Measurements from ENCODE around the gene IL26. TPM values are rescaled to one million over a fixed set of nuclear protein-coding genes. Genes with fewer than 3 reads are reported as not detected.

The IL26 gene
- polyA plus RNA-seq, 1 donor from 2014 or later, result not detected

DNA sequence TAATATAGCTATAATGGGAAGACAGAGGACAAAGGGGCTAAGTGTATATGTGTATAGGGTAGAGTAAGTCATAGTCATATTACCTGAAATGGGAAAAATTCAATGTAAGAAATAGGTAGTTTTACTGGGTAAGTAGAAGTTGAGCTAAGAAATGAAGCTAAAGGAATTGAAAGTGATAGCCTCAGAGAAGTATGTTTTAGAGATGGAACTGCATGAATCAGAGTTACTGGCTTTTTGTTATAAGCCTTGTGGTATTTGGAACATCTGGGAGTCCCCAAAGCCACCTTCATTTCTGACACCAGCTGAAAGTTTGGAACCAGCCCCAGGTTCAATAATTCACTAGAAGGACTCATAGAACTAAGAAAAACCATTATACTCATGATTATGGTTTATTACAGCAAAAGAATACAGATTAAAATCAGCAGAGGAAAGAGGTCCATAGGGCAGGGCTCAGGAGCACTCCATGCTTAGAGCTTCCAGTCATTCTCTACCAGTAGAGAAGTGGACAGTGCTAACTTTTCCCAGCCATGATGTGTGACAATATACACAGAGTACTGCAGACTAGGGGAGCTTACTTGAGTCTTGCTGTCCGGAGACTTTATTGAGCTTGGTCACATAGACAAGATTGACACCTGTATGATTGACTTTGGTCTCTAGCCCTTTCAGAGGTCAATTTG is 56.3 kb downstream of the IL26 start:
- Histone ChIP-seq H3K4me2 (ENCODE audit: low read length) (no peak overlapping the region), H3K4me3 (ENCODE audit: low read length) (no peak overlapping the region), H3K27me3 (ENCODE audit: insufficient read depth, low read depth, low read length) (no peaks in the 10 kb centered on the region), H3F3A (ENCODE audit: insufficient read depth, low read length, poor library complexity, severe bottlenecking) (no peaks in the 10 kb centered on the region), H4K20me1 (ENCODE audit: insufficient read depth) (no peaks in the 10 kb centered on the region), H3K9me2 (ENCODE audit: insufficient read depth, low read length) (no peaks in the 10 kb centered on the region), H3K79me2 (replicated peaks; ENCODE audit: insufficient read depth, low read length) (no peaks in the 10 kb centered on the region), H2AFZ (ENCODE audit: low read depth, low read length) (no peak overlapping the region), H3K9me3 (ENCODE audit: low read length) (no peaks in the 10 kb centered on the region), H3K36me3 (ENCODE audit: insufficient read depth, low read length) (no peaks in the 10 kb centered on the region), H3K27ac (ENCODE audit: low read length) (no peak overlapping the region), H3K9ac (ENCODE audit: low read length) (no peak overlapping the region)
- TF ChIP-seq EP300 (conservative IDR thresholded peaks at IDR 0.05; ENCODE audit: poor library complexity, severe bottlenecking) (no peak), SMC3 (conservative IDR thresholded peaks at IDR 0.05; ENCODE audit: poor library complexity) (no peak), RAD21 (conservative IDR thresholded peaks at IDR 0.05) (no peak), TAF1 (IDR thresholded peaks at IDR 0.05; ENCODE audit: low read depth) (no peak), MXI1 (conservative IDR thresholded peaks at IDR 0.05; ENCODE audit: poor library complexity, severe bottlenecking) (no peak)

DNA sequence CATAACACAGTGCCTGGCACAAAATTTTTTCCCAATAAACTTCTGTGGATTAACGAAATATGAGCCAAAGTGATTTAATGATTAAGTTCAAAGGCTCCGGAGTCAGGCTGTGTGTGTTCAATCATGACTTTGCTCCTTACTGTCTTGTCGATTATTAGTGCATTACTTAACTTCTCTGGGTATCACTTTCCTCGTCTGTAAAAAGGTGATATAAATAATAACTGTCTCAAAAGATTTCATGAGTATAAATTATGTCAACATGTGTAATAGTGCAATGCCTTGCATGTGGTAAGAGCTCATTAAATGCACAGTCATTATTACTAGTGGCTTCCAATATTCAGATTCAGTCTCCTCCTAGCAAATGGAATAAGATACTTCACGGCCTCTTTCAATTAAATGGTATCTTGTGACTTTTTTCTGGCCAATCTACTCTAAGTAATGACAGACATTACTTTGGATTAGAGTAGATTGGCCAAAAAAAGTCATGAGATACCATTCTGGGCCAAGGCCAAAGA is 59.2 kb downstream of the IL26 start:
- Histone ChIP-seq H3K27ac (ENCODE audit: low read length) (no peak overlapping the region), H2AFZ (ENCODE audit: low read depth, low read length) (no peak overlapping the region), H3K36me3 (ENCODE audit: insufficient read depth, low read length) (no peaks in the 10 kb centered on the region), H3K9ac (ENCODE audit: low read length) (no peak overlapping the region), H3F3A (ENCODE audit: insufficient read depth, low read length, poor library complexity, severe bottlenecking) (no peaks in the 10 kb centered on the region), H3K9me2 (ENCODE audit: insufficient read depth, low read length) (no peaks in the 10 kb centered on the region), H3K4me2 (ENCODE audit: low read length) (no peak overlapping the region), H3K27me3 (ENCODE audit: insufficient read depth, low read depth, low read length) (no peaks in the 10 kb centered on the region), H3K9me3 (ENCODE audit: low read length) (no peaks in the 10 kb centered on the region), H3K79me2 (replicated peaks; ENCODE audit: insufficient read depth, low read length) (no peaks in the 10 kb centered on the region), H4K20me1 (ENCODE audit: insufficient read depth) (no peaks in the 10 kb centered on the region), H3K4me3 (ENCODE audit: low read length) (no peak overlapping the region)
- TF ChIP-seq, protein P1, sequence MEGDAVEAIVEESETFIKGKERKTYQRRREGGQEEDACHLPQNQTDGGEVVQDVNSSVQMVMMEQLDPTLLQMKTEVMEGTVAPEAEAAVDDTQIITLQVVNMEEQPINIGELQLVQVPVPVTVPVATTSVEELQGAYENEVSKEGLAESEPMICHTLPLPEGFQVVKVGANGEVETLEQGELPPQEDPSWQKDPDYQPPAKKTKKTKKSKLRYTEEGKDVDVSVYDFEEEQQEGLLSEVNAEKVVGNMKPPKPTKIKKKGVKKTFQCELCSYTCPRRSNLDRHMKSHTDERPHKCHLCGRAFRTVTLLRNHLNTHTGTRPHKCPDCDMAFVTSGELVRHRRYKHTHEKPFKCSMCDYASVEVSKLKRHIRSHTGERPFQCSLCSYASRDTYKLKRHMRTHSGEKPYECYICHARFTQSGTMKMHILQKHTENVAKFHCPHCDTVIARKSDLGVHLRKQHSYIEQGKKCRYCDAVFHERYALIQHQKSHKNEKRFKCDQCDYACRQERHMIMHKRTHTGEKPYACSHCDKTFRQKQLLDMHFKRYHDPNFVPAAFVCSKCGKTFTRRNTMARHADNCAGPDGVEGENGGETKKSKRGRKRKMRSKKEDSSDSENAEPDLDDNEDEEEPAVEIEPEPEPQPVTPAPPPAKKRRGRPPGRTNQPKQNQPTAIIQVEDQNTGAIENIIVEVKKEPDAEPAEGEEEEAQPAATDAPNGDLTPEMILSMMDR (IDR thresholded peaks at IDR 0.05; ENCODE audit: poor library complexity, severe bottlenecking), result no peak
- TF ChIP-seq, protein P2, sequence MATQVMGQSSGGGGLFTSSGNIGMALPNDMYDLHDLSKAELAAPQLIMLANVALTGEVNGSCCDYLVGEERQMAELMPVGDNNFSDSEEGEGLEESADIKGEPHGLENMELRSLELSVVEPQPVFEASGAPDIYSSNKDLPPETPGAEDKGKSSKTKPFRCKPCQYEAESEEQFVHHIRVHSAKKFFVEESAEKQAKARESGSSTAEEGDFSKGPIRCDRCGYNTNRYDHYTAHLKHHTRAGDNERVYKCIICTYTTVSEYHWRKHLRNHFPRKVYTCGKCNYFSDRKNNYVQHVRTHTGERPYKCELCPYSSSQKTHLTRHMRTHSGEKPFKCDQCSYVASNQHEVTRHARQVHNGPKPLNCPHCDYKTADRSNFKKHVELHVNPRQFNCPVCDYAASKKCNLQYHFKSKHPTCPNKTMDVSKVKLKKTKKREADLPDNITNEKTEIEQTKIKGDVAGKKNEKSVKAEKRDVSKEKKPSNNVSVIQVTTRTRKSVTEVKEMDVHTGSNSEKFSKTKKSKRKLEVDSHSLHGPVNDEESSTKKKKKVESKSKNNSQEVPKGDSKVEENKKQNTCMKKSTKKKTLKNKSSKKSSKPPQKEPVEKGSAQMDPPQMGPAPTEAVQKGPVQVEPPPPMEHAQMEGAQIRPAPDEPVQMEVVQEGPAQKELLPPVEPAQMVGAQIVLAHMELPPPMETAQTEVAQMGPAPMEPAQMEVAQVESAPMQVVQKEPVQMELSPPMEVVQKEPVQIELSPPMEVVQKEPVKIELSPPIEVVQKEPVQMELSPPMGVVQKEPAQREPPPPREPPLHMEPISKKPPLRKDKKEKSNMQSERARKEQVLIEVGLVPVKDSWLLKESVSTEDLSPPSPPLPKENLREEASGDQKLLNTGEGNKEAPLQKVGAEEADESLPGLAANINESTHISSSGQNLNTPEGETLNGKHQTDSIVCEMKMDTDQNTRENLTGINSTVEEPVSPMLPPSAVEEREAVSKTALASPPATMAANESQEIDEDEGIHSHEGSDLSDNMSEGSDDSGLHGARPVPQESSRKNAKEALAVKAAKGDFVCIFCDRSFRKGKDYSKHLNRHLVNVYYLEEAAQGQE (IDR thresholded peaks at IDR 0.05; ENCODE audit: borderline replicate concordance), result no peak
- TF ChIP-seq EZH2 (IDR thresholded peaks at IDR 0.05; ENCODE audit: borderline replicate concordance, insufficient read depth, low read length, poor library complexity, severe bottlenecking), result no peak
- no peak for TF ChIP-seq EP300 (conservative IDR thresholded peaks at IDR 0.05; ENCODE audit: poor library complexity, severe bottlenecking)
- TF ChIP-seq POLR2AphosphoS5 (IDR thresholded peaks at IDR 0.05), result no peak
- TF ChIP-seq TAF1 (IDR thresholded peaks at IDR 0.05; ENCODE audit: low read depth), result no peak
- no peak for TF ChIP-seq RAD21 (conservative IDR thresholded peaks at IDR 0.05)
- no peak for TF ChIP-seq MXI1 (conservative IDR thresholded peaks at IDR 0.05; ENCODE audit: poor library complexity, severe bottlenecking)
- TF ChIP-seq SMC3 (conservative IDR thresholded peaks at IDR 0.05; ENCODE audit: poor library complexity), result no peak

All from neural cell (in vitro differentiated cells).